Colonic mucosa (tissue), 4 donors: ENCODE data around the gene PLPP4. TPM values are rescaled to one million over a fixed set of nuclear protein-coding genes. Genes with fewer than 3 reads are reported as not detected.

Experiments used
- DNase-seq: peaks from one replicate; pipeline ENCODE4 v3.0.0-alpha.2; 2020
- H3K27ac ChIP-seq: fragments of 200-600 bp; one replicate; pipeline ENCODE4 v1.8.0; 2021
- H3K27me3 ChIP-seq: fragments of 200-600 bp; one replicate; pipeline ENCODE4 v1.8.0; 2021
- H3K36me3 ChIP-seq: fragments of 200-600 bp; one replicate; pipeline ENCODE4 v1.8.0; 2021
- H3K4me1 ChIP-seq: fragments of 200-600 bp; one replicate; pipeline ENCODE4 v1.8.0; 2021; ENCODE audit warnings: mild to moderate bottlenecking
- H3K4me3 ChIP-seq: fragments of 200-600 bp; one replicate; pipeline ENCODE4 v1.8.0; 2021
- H3K9ac ChIP-seq, 2 donors: one replicate each; pipeline ENCODE4 v1.7.0; 2013; ENCODE audit warnings: control low read depth in 2 of 2, low read depth in 2 of 2, low read length in 2 of 2
- H3K9me3 ChIP-seq: fragments of 200-600 bp; one replicate; pipeline ENCODE4 v1.8.0; 2021
- intact Hi-C: fragments of 100-400 bp; cut with DNase I; formaldehyde crosslinking; loops from one replicate; pipeline ENCODE4 v1.14.1; 2022
- total RNA-seq, 2 donors: library from RNA; stranded (reverse); fragmentation: NEBNext Ultra II Directional in 1 of 2; extraction: Animal tissue kit (Norgen Biotek cat#: 25700) in 1 of 2; gene quantifications; one replicate each; pipeline ENCODE4 v1.2.1, GENCODE V29; 2021
- TF ChIP-seq, protein P1 (sequence below): fragments of 200-600 bp; IDR thresholded peaks from one replicate; pipeline ENCODE4 v1.8.0; 2022; ENCODE audit warnings: antibody characterized with exemption, mild to moderate bottlenecking
- donor health status: healthy.
- donor health status: DM: no; HTN: no; CAD: no.
- donor health status: DM: no; HTN: no; CAD: no.

Gene PLPP4
- total RNA-seq, 2 donors from 2014 or later = 0.61 TPM; not detected in 1

DNA sequence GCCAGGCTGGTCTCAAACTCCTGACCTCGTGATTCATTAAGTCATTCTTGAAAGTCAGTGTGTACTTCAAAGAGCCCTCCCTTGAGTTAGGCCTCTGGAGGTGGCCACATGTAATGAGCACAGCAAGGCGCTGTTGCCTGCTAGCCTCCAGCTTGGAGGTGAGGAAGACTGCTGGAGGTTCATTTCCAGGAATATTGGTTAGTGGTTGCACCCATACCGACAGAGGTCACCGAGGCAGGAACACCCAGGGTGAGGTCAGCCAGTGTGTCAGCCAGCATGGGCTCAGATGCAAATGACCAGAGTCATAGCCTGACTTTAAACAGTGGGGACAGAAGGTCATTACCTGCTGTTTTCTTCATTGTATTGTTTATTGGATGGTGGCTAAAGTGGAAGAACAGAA lies 85.0 kb downstream of the PLPP4 start:
- DNase-seq = no peak
- TF ChIP-seq, protein P1, sequence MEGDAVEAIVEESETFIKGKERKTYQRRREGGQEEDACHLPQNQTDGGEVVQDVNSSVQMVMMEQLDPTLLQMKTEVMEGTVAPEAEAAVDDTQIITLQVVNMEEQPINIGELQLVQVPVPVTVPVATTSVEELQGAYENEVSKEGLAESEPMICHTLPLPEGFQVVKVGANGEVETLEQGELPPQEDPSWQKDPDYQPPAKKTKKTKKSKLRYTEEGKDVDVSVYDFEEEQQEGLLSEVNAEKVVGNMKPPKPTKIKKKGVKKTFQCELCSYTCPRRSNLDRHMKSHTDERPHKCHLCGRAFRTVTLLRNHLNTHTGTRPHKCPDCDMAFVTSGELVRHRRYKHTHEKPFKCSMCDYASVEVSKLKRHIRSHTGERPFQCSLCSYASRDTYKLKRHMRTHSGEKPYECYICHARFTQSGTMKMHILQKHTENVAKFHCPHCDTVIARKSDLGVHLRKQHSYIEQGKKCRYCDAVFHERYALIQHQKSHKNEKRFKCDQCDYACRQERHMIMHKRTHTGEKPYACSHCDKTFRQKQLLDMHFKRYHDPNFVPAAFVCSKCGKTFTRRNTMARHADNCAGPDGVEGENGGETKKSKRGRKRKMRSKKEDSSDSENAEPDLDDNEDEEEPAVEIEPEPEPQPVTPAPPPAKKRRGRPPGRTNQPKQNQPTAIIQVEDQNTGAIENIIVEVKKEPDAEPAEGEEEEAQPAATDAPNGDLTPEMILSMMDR = no peak
- no peaks in the 10 kb centered on the region for H3K36me3 ChIP-seq
- H3K27me3 ChIP-seq = no peaks in the 10 kb centered on the region
- H3K4me1 ChIP-seq = no peaks in the 10 kb centered on the region
- no peaks in the 10 kb centered on the region for H3K9me3 ChIP-seq
- no peak overlapping the region for H3K4me3 ChIP-seq
- intact Hi-C loops = no loop called here
- H3K27ac ChIP-seq = no peak overlapping the region
- H3K9ac ChIP-seq = no peak overlapping the region

DNA sequence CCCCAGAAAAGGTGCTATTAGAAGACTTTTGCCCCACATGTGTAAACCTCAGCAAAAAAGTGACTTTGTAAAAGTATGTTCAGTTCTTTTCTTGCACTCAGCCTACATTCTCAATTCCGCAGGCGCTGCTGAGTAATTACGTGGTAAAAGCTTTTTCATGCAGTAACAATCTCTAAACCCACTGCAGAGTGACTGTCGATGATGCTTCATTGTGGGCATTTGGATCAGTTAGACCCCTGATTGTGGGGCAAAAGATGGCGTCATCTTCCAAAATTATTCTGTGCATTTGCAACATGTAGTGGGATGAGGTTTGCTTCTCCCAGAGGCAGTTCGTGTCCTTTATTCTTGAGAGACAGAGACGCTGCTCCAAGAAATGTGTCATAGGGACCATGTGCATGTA lies 85.6 kb downstream of the PLPP4 start:
- no peak overlapping the region for H3K27ac ChIP-seq
- H3K4me1 ChIP-seq = no peaks in the 10 kb centered on the region
- H3K27me3 ChIP-seq = no peaks in the 10 kb centered on the region

DNA sequence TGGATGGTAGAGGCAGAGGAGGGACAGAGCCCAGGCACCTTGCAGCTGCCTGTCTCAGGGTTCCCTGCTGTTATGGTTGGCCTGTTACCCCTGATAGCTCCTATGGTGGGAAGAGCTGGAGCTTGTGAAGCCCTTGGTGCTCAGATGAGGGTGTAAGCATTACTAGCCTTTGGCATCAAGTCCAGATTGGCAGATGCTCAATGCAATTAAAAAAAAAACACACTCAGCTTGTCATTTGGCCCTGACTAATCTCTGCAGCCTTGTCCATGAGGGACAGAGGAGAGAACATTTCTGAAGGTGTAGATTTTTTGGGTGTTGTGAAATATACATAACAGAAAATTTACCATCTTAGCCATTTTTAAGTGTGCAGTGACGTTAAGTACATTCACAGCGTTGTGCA lies 86.3 kb downstream of the PLPP4 start:
- H3K9ac ChIP-seq = no peak overlapping the region
- no peaks in the 10 kb centered on the region for H3K9me3 ChIP-seq
- no peaks in the 10 kb centered on the region for H3K36me3 ChIP-seq
- no peak overlapping the region for H3K4me3 ChIP-seq
- no peaks in the 10 kb centered on the region for H3K4me1 ChIP-seq
- H3K27ac ChIP-seq = no peak overlapping the region
- no peak for DNase-seq
- H3K27me3 ChIP-seq = no peaks in the 10 kb centered on the region
- TF ChIP-seq, protein P1 = no peak
- intact Hi-C loops = no loop called here

More for the DNA sequence above, 85.6 kb downstream of the PLPP4 start:
- intact Hi-C loops = no loop called here
- TF ChIP-seq, protein P1 = no peak
- Histone ChIP-seq H3K4me3 (no peak overlapping the region), H3K9me3 (no peaks in the 10 kb centered on the region), H3K9ac (no peak overlapping the region), H3K36me3 (no peaks in the 10 kb centered on the region)
- DNase-seq = no peak

DNA sequence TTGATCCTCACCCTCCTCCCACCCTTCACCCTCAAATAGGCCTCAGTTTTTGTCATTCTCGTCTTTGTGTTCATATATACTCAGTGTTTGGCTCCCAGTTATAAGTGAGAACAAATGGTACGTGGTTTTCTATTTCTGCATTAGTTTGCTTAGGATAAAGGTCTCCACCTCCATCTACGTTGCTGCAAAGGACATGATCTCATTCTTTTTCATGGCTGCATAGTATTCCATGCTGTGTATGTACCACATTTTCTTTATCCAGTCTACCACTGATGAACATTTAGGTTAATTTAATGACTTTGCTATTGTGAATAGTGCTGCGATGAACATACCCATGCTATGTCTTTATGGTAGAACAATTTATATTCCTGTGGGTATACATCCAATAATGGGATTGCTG lies 91.2 kb downstream of the PLPP4 start:
- Histone ChIP-seq H3K27ac (no peak overlapping the region), H3K9ac (no peak overlapping the region), H3K9me3 (no peaks in the 10 kb centered on the region), H3K36me3 (no peaks in the 10 kb centered on the region), H3K4me1 (no peaks in the 10 kb centered on the region), H3K4me3 (no peak overlapping the region), H3K27me3 (no peaks in the 10 kb centered on the region)
- intact Hi-C loops = no loop called here
- no peak for DNase-seq
- TF ChIP-seq, protein P1 = no peak

DNA sequence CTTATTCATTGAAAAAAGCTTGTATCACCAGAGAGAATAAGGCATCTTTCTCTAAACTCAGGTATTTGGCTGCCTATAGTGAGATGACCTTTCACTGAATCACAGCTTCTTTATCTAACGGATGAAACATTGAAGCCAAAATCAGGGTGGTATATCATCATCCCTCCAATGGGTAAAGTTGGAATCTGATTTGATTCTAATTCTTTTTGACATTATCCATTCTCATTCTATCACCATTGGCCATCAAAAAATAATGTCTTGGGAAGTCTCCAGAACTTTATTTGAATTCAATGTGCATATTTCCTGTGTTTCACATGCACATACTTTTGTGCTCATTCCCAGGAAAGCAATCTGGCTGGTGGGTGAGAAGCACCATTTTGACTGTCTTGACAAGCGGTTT lies 95.2 kb downstream of the PLPP4 start:
- no peaks in the 10 kb centered on the region for H3K4me1 ChIP-seq
- no peak for DNase-seq
- H3K27ac ChIP-seq = no peak overlapping the region
- intact Hi-C loops = no loop called here
- no peak overlapping the region for H3K9ac ChIP-seq
- H3K4me3 ChIP-seq = no peak overlapping the region
- H3K27me3 ChIP-seq = no peaks in the 10 kb centered on the region
- no peaks in the 10 kb centered on the region for H3K9me3 ChIP-seq
- no peaks in the 10 kb centered on the region for H3K36me3 ChIP-seq
- TF ChIP-seq, protein P1 = no peak

DNA sequence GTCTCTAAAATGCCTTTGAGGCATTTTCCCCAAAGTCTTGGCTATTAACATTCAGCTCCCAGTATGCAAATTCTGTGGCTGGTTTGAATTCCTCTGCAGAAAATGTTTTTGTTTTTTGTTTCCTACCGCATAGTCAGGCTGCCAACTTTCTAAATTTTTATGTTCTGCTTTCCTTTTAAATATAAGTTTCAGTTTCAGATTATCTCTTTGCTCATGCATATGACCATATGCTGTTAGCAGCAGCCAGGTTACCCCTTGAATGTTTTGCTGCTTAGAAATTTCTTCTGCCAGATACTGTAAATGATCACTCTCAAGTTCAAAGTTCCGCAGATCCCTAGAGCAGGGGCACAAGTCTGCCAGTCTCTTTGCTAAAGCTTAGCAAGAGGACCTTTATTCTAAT lies 96.9 kb downstream of the PLPP4 start:
- Histone ChIP-seq H3K27me3 (no peaks in the 10 kb centered on the region), H3K4me1 (no peaks in the 10 kb centered on the region), H3K4me3 (no peak overlapping the region), H3K9me3 (no peaks in the 10 kb centered on the region), H3K9ac (no peak overlapping the region), H3K36me3 (no peaks in the 10 kb centered on the region), H3K27ac (no peak overlapping the region)
- intact Hi-C loops = no loop called here
- TF ChIP-seq, protein P1 = no peak
- no peak for DNase-seq
